CD4-positive, alpha-beta T cell treated with Interleukin-6 for 4 hours (primary cell): ENCODE results near the gene ANP32A.

Experiments
- DNase-seq: peaks from one replicate; pipeline ENCODE4 v3.0.0-alpha.2; 2020; ENCODE audit warnings: mixed read lengths

ANP32A gene

GRCh38 chr15:68797599-68798345, 22.9 kb downstream of the ANP32A start:
- no peak for DNase-seq

- no peak for DNase-seq
Measured at GRCh38 chr15:68797191-68797590, 23.5 kb downstream of the ANP32A start.

GRCh38 chr15:68796576-68796975, 24.1 kb downstream of the ANP32A start:
- no peak for DNase-seq

GRCh38 chr15:68795298-68795848, 25.3 kb downstream of the ANP32A start:
- DNase-seq, result peak; percentile 71

GRCh38 chr15:68794863-68795262, 25.8 kb downstream of the ANP32A start:
- DNase-seq, result no peak

GRCh38 chr15:68794307-68794706, 26.4 kb downstream of the ANP32A start:
- no peak for DNase-seq

GRCh38 chr15:68793776-68794175, 26.9 kb downstream of the ANP32A start:
- no peak for DNase-seq

GRCh38 chr15:68792901-68793766, 27.6 kb downstream of the ANP32A start:
- no peak for DNase-seq

GRCh38 chr15:68791431-68792283, 29.0 kb downstream of the ANP32A start:
- peak; percentile 30 for DNase-seq

GRCh38 chr15:68790910-68791309, 29.8 kb downstream of the ANP32A start:
- no peak for DNase-seq

- no peak for DNase-seq
Measured at GRCh38 chr15:68790242-68790575, 30.5 kb downstream of the ANP32A start.

GRCh38 chr15:68789534-68790241, 31.0 kb downstream of the ANP32A start:
- no peak for DNase-seq

GRCh38 chr15:68789091-68789490, 31.6 kb downstream of the ANP32A start:
- no peak for DNase-seq

- no peak for DNase-seq
Measured at GRCh38 chr15:68788264-68788624, 32.5 kb downstream of the ANP32A start.

- DNase-seq, result no peak
Measured at GRCh38 chr15:68787609-68788263, 33.0 kb downstream of the ANP32A start.

GRCh38 chr15:68786753-68787152, 33.9 kb downstream of the ANP32A start:
- no peak for DNase-seq

- no peak for DNase-seq
Measured at GRCh38 chr15:68785541-68785940, 35.2 kb downstream of the ANP32A start.

GRCh38 chr15:68784206-68784605, 36.5 kb downstream of the ANP32A start:
- no peak for DNase-seq

GRCh38 chr15:68783226-68784058, 37.3 kb downstream of the ANP32A start:
- DNase-seq, result peak; percentile 80

GRCh38 chr15:68782589-68783161, 38.0 kb downstream of the ANP32A start:
- DNase-seq, result no peak
